Thoracic aorta (tissue), 2 donors: Measurements from ENCODE around the gene GPRIN2. TPM values are rescaled to one million over a fixed set of nuclear protein-coding genes. Genes with fewer than 3 reads are reported as not detected.
"Not testable (repeated sequence)": the region's sequence is repeated elsewhere in the genome, so short reads cannot be mapped to it uniquely, and the experiment has no call there.

Source experiments
- ATAC-seq: fragments of 150-250 bp; one replicate; pipeline ENCODE4 v1.8.0; 2017; ENCODE audit warnings: low read depth; ENCODE audit not compliant: insufficient number of reproducible peaks, low FRiP score
- DNase-seq: peaks from one replicate; pipeline ENCODE4 v3.0.0-alpha.2; 2020; ENCODE audit warnings: low spot score
- H3K27ac ChIP-seq, 2 donors: fragments of 200-600 bp; sonication (generic); 1 replicate in 1 of 2; 2 replicates in 1 of 2; pipeline ENCODE4 v1.5.1; 2016; ENCODE audit warnings: mild to moderate bottlenecking in 2 of 2, moderate library complexity in 2 of 2
- H3K27me3 ChIP-seq: fragments of 200-600 bp; sonication (generic); replicated peaks from 2 replicates; pipeline ENCODE4 v1.6.0; 2016; ENCODE audit warnings: mild to moderate bottlenecking; ENCODE audit not compliant: insufficient read depth
- H3K36me3 ChIP-seq: fragments of 200-600 bp; sonication (generic); one replicate; pipeline ENCODE4 v1.5.1; 2016
- H3K4me1 ChIP-seq, 2 donors: fragments of 200-600 bp; sonication (generic); 1 replicate in 1 of 2; 2 replicates in 1 of 2; pipeline versions ENCODE4 v1.5.1 to v1.6.0; 2016; ENCODE audit warnings: low read depth in 2 of 2, mild to moderate bottlenecking in 1 of 2; ENCODE audit not compliant: control insufficient read depth in 1 of 2
- H3K4me3 ChIP-seq: fragments of 200-600 bp; sonication (generic); 2 replicates; pipeline ENCODE4 v1.5.1; 2016; ENCODE audit warnings: mild to moderate bottlenecking
- H3K9me3 ChIP-seq: fragments of 200-600 bp; sonication (generic); 2 replicates; pipeline ENCODE4 v1.5.1; 2016
- CTCF ChIP-seq: fragments of 200-600 bp; sonication (generic); IDR thresholded peaks from one replicate; pipeline ENCODE4 v1.5.1; 2019; ENCODE audit warnings: antibody characterized with exemption
- total RNA-seq, 2 donors: library from RNA; depleted of rRNA; stranded (reverse); fragments of >200 nt; gene quantifications; one replicate each; pipeline versions ENCODE4 v1.1.0 to v1.2.3, GENCODE V29; 2016

The GPRIN2 gene
- total RNA-seq, 2 donors from 2014 or later = 0.27 to 4.8 TPM

- DNase-seq = no peak
- no peak for TF ChIP-seq CTCF
These were observed 20.3 kb downstream of the GPRIN2 start for GRCh38 chr10:46536171-46536570.

GRCh38 chr10:46534828-46535524 is 21.5 kb downstream of the GPRIN2 start:
- Histone ChIP-seq H3K4me3 (no peak overlapping the region), H3K27me3 (no peaks in the 10 kb centered on the region), H3K4me1 (peaks cover 3 to 13% of the 10 kb centered on the region in 2 donors), H3K9me3 (no peaks in the 10 kb centered on the region), H3K27ac (no peak overlapping the region), H3K36me3 (no peaks in the 10 kb centered on the region)
- no peak for ATAC-seq
- no peak for DNase-seq
- TF ChIP-seq CTCF = no peak

More at GRCh38 chr10:46536171-46536570, 20.3 kb downstream of the GPRIN2 start:
- no peaks in the 10 kb centered on the region for H3K27me3 ChIP-seq
- H3K9me3 ChIP-seq = no peaks in the 10 kb centered on the region
- peaks cover 12 to 24% of the 10 kb centered on the region in 2 donors for H3K4me1 ChIP-seq
- no peak overlapping the region for H3K27ac ChIP-seq
- no peaks in the 10 kb centered on the region for H3K36me3 ChIP-seq
- ATAC-seq = no peak
- no peak overlapping the region for H3K4me3 ChIP-seq

GRCh38 chr10:46532256-46532655 is 24.2 kb downstream of the GPRIN2 start:
- ATAC-seq, H3K36me3 ChIP-seq, H3K4me1 ChIP-seq, H3K4me3 ChIP-seq, H3K9me3 ChIP-seq, H3K27ac ChIP-seq, H3K27me3 ChIP-seq, DNase-seq: not testable (repeated sequence)

- Histone ChIP-seq H3K4me3 (no peak overlapping the region), H3K36me3 (no peaks in the 10 kb centered on the region), H3K27me3 (no peaks in the 10 kb centered on the region), H3K4me1 (no peaks in the 10 kb centered on the region), H3K27ac (no peak overlapping the region), H3K9me3 (no peaks in the 10 kb centered on the region)
- DNase-seq (no peak), ATAC-seq (no peak)
- TF ChIP-seq CTCF = no peak
These were observed 25.9 kb downstream of the GPRIN2 start for GRCh38 chr10:46530249-46531186.

GRCh38 chr10:46529742-46530141 is 26.7 kb downstream of the GPRIN2 start:
- not testable (repeated sequence) for ATAC-seq, H3K4me3 ChIP-seq, H3K9me3 ChIP-seq, H3K27ac ChIP-seq, H3K4me1 ChIP-seq, H3K27me3 ChIP-seq, H3K36me3 ChIP-seq, DNase-seq
